ENCODE results near the gene TACSTD2.
A peak's percentile ranks its signal among the peaks of the same experiment; 100 is the strongest.

Gene TACSTD2

DNA sequence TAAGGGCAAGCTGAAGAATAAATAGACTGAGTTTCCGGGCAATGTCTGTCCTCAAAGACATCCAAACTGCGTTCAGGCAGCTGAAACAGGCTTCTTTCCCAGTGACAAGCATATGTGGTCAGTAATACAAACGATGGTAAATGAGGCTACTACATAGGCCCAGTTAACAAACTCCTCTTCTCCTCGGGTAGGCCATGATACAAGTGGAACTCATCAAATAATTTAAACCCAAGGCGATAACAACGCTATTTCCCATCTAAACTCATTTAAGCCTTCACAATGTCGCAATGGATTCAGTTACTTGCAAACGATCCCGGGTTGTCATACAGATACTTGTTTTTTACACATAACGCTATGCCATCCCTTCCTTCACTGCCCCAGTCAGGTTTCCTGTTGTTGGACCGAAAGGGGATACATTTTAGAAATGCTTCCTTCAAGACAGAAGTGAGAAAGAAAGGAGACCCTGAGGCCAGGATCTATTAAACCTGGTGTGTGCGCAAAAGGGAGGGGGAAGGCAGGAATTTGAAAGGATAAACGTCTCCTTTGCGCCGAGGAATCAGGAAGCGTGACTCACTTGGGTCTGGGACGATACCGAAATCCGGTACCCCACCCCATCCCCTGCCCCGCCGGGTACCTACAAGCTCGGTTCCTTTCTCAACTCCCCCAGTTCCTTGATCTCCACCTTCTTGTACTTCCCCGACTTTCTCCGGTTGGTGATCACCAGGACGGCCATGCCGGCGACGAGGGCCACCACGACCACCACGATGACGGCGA is 1.3 kb downstream of the TACSTD2 start:
- TF ChIP-seq, protein P1, sequence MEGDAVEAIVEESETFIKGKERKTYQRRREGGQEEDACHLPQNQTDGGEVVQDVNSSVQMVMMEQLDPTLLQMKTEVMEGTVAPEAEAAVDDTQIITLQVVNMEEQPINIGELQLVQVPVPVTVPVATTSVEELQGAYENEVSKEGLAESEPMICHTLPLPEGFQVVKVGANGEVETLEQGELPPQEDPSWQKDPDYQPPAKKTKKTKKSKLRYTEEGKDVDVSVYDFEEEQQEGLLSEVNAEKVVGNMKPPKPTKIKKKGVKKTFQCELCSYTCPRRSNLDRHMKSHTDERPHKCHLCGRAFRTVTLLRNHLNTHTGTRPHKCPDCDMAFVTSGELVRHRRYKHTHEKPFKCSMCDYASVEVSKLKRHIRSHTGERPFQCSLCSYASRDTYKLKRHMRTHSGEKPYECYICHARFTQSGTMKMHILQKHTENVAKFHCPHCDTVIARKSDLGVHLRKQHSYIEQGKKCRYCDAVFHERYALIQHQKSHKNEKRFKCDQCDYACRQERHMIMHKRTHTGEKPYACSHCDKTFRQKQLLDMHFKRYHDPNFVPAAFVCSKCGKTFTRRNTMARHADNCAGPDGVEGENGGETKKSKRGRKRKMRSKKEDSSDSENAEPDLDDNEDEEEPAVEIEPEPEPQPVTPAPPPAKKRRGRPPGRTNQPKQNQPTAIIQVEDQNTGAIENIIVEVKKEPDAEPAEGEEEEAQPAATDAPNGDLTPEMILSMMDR (IDR thresholded peaks at IDR 0.05; ENCODE audit: borderline replicate concordance, control extremely low read depth, extremely low read depth, insufficient read depth, missing control alignments): no peak
- no peak for DNase-seq (ENCODE audit: low spot score)
- in situ Hi-C loops (cut with MboI; ENCODE audit: low sequenced_read_pairs, unreplicated experiment): no loop called here

DNA sequence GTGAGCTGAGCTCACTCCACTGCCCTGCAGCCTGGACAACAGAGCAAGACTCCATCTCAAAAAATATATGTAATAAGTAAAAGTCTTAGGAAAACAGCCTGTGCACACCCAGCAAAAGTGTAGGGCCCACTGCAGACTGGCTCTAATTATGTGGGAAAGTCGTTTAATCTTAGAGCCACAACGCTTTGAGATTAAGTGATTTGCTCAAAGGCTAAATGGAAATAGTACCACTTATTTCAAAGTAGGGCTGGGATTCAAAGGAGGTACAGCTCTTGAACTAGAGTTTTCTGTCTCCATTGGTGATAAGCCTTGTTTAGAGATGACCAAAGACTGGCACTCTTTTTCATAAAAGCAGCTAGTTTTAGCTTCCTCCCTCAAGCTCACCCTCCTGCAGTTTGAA is 2.2 kb downstream of the TACSTD2 start:
- DNase-seq (ENCODE audit: low spot score): no peak
- in situ Hi-C loops (cut with MboI; ENCODE audit: low sequenced_read_pairs, unreplicated experiment): no loop called here
- TF ChIP-seq, protein P1 (IDR thresholded peaks at IDR 0.05; ENCODE audit: borderline replicate concordance, control extremely low read depth, extremely low read depth, insufficient read depth, missing control alignments): no peak

DNA sequence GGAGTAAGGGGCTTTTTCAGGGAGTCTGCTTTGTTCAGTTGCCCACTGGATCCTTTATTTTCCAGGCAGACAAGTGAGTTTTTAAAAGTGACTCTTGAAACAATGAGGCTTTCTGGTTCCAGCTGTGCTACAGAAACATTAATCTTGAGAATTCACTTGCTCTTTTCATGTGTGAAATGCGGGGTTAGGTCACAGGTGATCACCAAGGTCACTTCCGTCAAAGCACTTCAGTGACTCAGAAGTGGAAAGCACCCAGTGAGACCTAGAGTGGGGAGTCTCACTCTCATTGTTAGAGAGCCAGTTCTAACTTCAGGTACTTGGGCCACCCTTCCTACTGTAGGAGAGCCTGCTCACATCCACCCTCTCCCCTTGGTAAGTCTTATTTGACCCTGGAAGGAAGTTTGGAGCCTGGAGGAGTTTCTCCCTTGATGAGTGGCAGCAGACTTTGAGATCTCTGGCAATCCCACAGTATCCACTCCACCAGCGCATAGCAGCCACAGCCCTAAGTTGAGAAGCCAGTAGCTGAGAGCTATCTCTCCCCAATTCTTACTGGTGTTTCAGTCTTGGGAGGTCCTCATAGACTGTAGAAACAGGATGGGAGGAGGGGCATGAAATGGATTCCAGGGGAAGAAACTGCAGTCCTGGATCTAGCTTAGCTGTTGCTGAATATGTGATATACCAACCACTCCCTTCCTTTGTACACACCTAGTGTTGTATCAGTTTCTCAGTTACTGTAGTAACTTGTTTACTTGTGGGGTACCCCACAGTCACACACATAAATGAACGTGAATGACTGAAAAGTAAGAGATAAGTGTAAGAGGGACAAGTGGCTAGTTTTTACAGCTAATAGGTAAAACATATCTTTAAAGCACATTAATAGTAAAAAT is 3.1 kb downstream of the TACSTD2 start:
- in situ Hi-C loops (cut with MboI; ENCODE audit: low sequenced_read_pairs, unreplicated experiment): no loop called here
- TF ChIP-seq, protein P1 (IDR thresholded peaks at IDR 0.05; ENCODE audit: borderline replicate concordance, control extremely low read depth, extremely low read depth, insufficient read depth, missing control alignments): no peak
- DNase-seq (ENCODE audit: low spot score): peak; percentile 68

DNA sequence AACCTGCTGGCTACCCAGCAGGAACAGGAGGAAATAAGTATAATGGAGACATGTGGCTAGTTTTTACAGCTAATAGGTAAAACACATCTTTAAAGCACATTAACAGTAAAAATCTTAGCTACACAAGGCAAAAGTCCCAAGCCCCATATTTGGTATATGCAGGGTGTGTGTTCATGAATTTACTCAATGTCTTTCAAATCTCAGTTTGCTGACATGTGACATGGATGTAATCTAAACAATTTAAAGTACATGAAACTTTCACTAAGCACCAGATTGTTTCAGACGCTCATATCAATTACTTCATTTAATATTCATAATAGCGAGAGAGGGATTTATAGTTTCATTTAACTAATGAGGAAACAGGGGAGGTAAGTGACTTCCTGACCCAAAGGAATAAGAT is 3.9 kb downstream of the TACSTD2 start:
- TF ChIP-seq, protein P1 (IDR thresholded peaks at IDR 0.05; ENCODE audit: borderline replicate concordance, control extremely low read depth, extremely low read depth, insufficient read depth, missing control alignments): no peak
- no peak for DNase-seq (ENCODE audit: low spot score)
- in situ Hi-C loops (cut with MboI; ENCODE audit: low sequenced_read_pairs, unreplicated experiment): no loop called here

- in situ Hi-C loops (cut with MboI; ENCODE audit: low sequenced_read_pairs, unreplicated experiment): no loop called here
- no peak for DNase-seq (ENCODE audit: low spot score)
- TF ChIP-seq, protein P1 (IDR thresholded peaks at IDR 0.05; ENCODE audit: borderline replicate concordance, control extremely low read depth, extremely low read depth, insufficient read depth, missing control alignments): no peak
These were observed 4.4 kb downstream of the TACSTD2 start for GRCh38 chr1:58572690-58573089.

DNA sequence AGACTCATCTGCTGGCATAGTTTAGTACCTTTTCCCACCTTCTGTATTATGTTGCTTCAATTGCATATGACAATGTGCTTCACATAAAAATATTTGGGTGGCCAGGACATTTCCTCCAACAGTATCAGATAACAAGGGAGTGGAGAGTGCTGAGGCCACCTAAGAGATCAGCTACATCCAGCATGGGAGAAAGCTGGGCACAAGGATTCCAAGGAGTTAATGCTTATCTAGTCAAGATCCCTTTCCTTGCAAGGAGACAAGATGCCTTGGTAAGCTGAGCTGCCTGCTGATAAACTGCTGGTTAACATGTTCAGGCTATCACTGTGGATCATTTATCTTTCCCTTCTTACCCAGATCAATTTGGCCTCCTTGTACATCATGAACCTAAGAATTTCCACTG is 5.4 kb downstream of the TACSTD2 start:
- in situ Hi-C loops (cut with MboI; ENCODE audit: low sequenced_read_pairs, unreplicated experiment): no loop called here
- no peak for DNase-seq (ENCODE audit: low spot score)
- TF ChIP-seq, protein P1 (IDR thresholded peaks at IDR 0.05; ENCODE audit: borderline replicate concordance, control extremely low read depth, extremely low read depth, insufficient read depth, missing control alignments): no peak

Measured in GM13976 (cell line).